PC-3 (cell line): ENCODE measurements around the gene COL19A1. TPM values are rescaled to one million over a fixed set of nuclear protein-coding genes. Genes with fewer than 3 reads are reported as not detected.

Experiments
- ATAC-seq: fragments of 200-7000 bp; cut with Tn5 transposase; 2 replicates; pipeline ENCODE4 v1.9.1; 2020; ENCODE audit warnings: mild to moderate bottlenecking, moderate library complexity
- BruUV-seq: library from RNA; stranded (reverse); fragments of 400-500 nt; replicated peaks from 2 replicates; lab custom pipeline; 2021; lab: Mats Ljungman, UMichigan
- CTCF ChIA-PET: fragments of 300-600 bp; sonication (Branson Sonifier 250); formaldehyde crosslinking; loops from one replicate; lab custom pipeline; 2022; ENCODE audit warnings: antibody characterized with exemption; lab: Charles Lee
- POLR2A ChIA-PET: fragments of 300-600 bp; sonication (Branson Sonifier 250); formaldehyde crosslinking; loops from one replicate; lab custom pipeline; 2022; ENCODE audit warnings: antibody characterized with exemption; ENCODE audit not compliant: unreplicated experiment; lab: Charles Lee
- DNase-seq: peaks from one replicate; pipeline ENCODE4 v3.0.0-alpha.2; 2015
- H2AFZ ChIP-seq: fragments of 300-600 bp; sonication (generic); 2 replicates; pipeline ENCODE4 v1.6.0; 2016; ENCODE audit warnings: antibody characterized with exemption, low read length
- H3F3A ChIP-seq: fragments of 300-600 bp; sonication (generic); one replicate; pipeline ENCODE4 v1.6.0; 2017; ENCODE audit warnings: antibody characterized with exemption, low read length, control low read depth, mild to moderate bottlenecking; ENCODE audit not compliant: unreplicated experiment
- H3K27ac ChIP-seq: fragments of 300-600 bp; sonication (generic); 2 replicates; pipeline ENCODE4 v1.5.1; 2016; ENCODE audit warnings: mild to moderate bottlenecking, low read length
- H3K27me3 ChIP-seq: fragments of 300-600 bp; sonication (generic); 2 replicates; pipeline ENCODE4 v1.6.1; 2016; ENCODE audit warnings: low read length, mixed read lengths
- H3K36me3 ChIP-seq: fragments of 300-600 bp; sonication (generic); 2 replicates; pipeline ENCODE4 v1.6.1; 2016; ENCODE audit warnings: low read depth, mixed run types, low read length, mixed read lengths
- H3K4me1 ChIP-seq: fragments of 300-600 bp; sonication (generic); 2 replicates; pipeline ENCODE4 v1.5.1; 2016; ENCODE audit warnings: low read length; ENCODE audit not compliant: insufficient read depth
- H3K4me2 ChIP-seq: fragments of 300-600 bp; sonication (generic); 2 replicates; pipeline ENCODE4 v1.6.0; 2016; ENCODE audit warnings: low read length
- H3K4me3 ChIP-seq: fragments of 300-600 bp; sonication (generic); 2 replicates; pipeline ENCODE4 v1.5.1; 2016; ENCODE audit warnings: mild to moderate bottlenecking, low read length, mixed read lengths
- H3K79me2 ChIP-seq: fragments of 300-600 bp; sonication (generic); 2 replicates; pipeline ENCODE4 v1.6.1; 2017; ENCODE audit warnings: low read length, mixed read lengths
- H3K9ac ChIP-seq: fragments of 300-600 bp; sonication (generic); 2 replicates; pipeline ENCODE4 v1.6.0; 2016; ENCODE audit warnings: mild to moderate bottlenecking, low read length
- H3K9me2 ChIP-seq: fragments of 300-600 bp; sonication (generic); replicated peaks from 2 replicates; pipeline ENCODE4 v1.6.1; 2016; ENCODE audit warnings: mixed run types, low read length, mixed read lengths
- H3K9me3 ChIP-seq: fragments of 300-600 bp; sonication (generic); 2 replicates; pipeline ENCODE4 v1.6.1; 2016; ENCODE audit warnings: low read length, mixed read lengths
- H4K20me1 ChIP-seq: fragments of 300-600 bp; sonication (generic); 2 replicates; pipeline ENCODE4 v1.6.1; 2016; ENCODE audit warnings: low read length, mixed read lengths
- EZH2 ChIP-seq: fragments of 300-600 bp; sonication (generic); IDR thresholded peaks from one replicate; pipeline ENCODE4 v1.6.1; 2017; ENCODE audit warnings: antibody characterized with exemption, mild to moderate bottlenecking, low read length; ENCODE audit not compliant: unreplicated experiment
- EZH2phosphoT487 ChIP-seq: fragments of 300-600 bp; sonication (generic); IDR thresholded peaks from 2 replicates; pipeline ENCODE4 v1.6.1; 2018; ENCODE audit warnings: mild to moderate bottlenecking, antibody characterized with exemption, low read length, borderline replicate concordance
- intact Hi-C: fragments of 100-400 bp; cut with micrococcal nuclease; formaldehyde crosslinking; loops from 2 replicates; pipeline ENCODE4 v1.9.0; 2023
- total RNA-seq: library from RNA; depleted of rRNA; stranded (reverse); fragments of >200 nt; gene quantifications from 2 replicates; pipeline ENCODE4 v1.2.3, GENCODE V29; 2014
- TF ChIP-seq, protein P1 (sequence below): fragments of 300-600 bp; sonication (generic); conservative IDR thresholded peaks from 2 replicates; pipeline ENCODE4 v1.5.1; 2017; ENCODE audit warnings: antibody characterized with exemption, low read depth, mild to moderate bottlenecking, low read length

Gene COL19A1
- total RNA-seq, 1 experiment from 2014 or later = not detected

DNA sequence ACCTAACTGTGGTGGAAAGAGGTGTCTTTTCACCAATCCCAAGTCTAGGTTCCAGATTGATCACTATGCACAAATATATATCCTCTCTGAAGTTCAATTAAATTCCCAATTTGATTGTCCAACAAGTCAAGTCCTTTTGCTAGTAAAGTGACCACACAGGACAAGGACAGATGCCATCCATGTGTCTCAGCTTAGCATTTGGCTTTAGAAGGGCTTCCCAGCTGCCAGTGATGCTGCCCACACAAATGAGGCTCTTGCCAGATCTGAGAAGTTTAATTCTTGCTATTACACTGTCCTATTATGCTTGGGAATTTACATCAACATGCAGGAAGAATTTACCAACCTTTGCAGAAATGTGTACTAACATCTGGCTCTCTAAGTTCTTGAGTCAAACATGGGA lies 328.1 kb downstream of the COL19A1 start:
- TF ChIP-seq EZH2 (no peak), EZH2phosphoT487 (no peak)
- TF ChIP-seq, protein P1, sequence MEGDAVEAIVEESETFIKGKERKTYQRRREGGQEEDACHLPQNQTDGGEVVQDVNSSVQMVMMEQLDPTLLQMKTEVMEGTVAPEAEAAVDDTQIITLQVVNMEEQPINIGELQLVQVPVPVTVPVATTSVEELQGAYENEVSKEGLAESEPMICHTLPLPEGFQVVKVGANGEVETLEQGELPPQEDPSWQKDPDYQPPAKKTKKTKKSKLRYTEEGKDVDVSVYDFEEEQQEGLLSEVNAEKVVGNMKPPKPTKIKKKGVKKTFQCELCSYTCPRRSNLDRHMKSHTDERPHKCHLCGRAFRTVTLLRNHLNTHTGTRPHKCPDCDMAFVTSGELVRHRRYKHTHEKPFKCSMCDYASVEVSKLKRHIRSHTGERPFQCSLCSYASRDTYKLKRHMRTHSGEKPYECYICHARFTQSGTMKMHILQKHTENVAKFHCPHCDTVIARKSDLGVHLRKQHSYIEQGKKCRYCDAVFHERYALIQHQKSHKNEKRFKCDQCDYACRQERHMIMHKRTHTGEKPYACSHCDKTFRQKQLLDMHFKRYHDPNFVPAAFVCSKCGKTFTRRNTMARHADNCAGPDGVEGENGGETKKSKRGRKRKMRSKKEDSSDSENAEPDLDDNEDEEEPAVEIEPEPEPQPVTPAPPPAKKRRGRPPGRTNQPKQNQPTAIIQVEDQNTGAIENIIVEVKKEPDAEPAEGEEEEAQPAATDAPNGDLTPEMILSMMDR = no peak
- Histone ChIP-seq H3K4me1 (no peaks in the 10 kb centered on the region), H3K9me3 (no peaks in the 10 kb centered on the region), H3K36me3 (no peaks in the 10 kb centered on the region), H3F3A (no peaks in the 10 kb centered on the region), H3K27me3 (peaks cover 11% of the 10 kb centered on the region; the same call in 1 of the 2 replicates), H3K4me2 (no peak overlapping the region), H3K9me2 (no peaks in the 10 kb centered on the region), H3K9ac (no peak overlapping the region), H4K20me1 (no peaks in the 10 kb centered on the region), H3K27ac (no peak overlapping the region), H2AFZ (no peak overlapping the region), H3K79me2 (no peaks in the 10 kb centered on the region), H3K4me3 (no peak overlapping the region)
- BruUV-seq = no TSS peak
- DNase-seq (no peak), ATAC-seq (no peak)
- ChIA-PET CTCF (no interaction called here), POLR2A (no interaction called here)
- intact Hi-C loops = no loop called here

DNA sequence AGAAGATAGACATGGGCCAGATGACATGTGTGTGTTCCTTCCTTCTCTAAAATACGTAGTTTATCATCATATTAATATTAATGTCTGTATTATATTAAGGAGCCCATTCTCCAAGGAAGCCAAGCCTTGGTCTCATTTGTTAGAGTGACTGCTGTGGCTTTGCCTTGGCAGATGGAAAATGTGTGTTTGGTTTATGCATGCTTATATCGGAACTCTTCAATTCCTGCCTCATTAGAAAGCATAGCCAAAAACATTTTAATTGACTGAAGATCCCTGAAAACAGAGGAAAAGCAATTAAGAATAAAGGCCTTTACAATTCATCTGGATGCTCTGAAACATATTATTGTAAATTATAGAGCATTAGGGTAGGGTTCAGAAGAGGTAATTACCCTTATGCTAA lies 330.2 kb downstream of the COL19A1 start:
- peaks cover 8% of the 10 kb centered on the region; the same call in 1 of the 2 replicates for H3K27me3 ChIP-seq
- H3K4me1 ChIP-seq = no peaks in the 10 kb centered on the region
- CTCF ChIA-PET = no interaction called here
- no peaks in the 10 kb centered on the region for H3K79me2 ChIP-seq
- DNase-seq (no peak), ATAC-seq (no peak)
- no peaks in the 10 kb centered on the region for H3K9me3 ChIP-seq
- no peaks in the 10 kb centered on the region for H4K20me1 ChIP-seq
- H3K4me3 ChIP-seq = no peak overlapping the region
- no peaks in the 10 kb centered on the region for H3K36me3 ChIP-seq
- H3K9me2 ChIP-seq = no peaks in the 10 kb centered on the region
- no TSS peak for BruUV-seq
- H2AFZ ChIP-seq = no peak overlapping the region
- H3K27ac ChIP-seq = no peak overlapping the region
- no peak overlapping the region for H3K4me2 ChIP-seq
- no peak overlapping the region for H3K9ac ChIP-seq
- POLR2A ChIA-PET = no interaction called here
- TF ChIP-seq EZH2phosphoT487 (no peak), EZH2 (no peak)
- TF ChIP-seq, protein P1 = no peak
- intact Hi-C loops = no loop called here
- H3F3A ChIP-seq = no peaks in the 10 kb centered on the region

DNA sequence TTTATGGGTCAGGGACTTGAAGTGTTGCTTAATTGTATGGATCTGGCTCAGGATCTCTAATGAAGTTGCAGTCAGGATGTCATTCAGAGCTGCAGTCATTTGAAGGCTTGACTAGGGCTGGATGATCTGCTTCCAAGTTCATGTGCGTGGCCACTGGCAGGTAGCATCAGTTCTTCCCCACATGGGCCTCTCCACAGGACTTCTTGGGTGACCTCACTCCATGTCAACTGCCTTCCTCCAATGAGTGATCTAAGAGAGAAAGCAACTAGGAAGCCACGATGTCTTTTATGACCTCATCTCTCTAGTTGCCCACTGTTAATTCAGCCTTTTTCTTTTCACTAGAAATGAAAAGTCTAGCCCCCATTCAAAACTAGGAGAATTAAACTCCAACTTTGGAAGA lies 332.4 kb downstream of the COL19A1 start:
- ChIA-PET POLR2A (no interaction called here), CTCF (no interaction called here)
- no peaks in the 10 kb centered on the region for H3F3A ChIP-seq
- H4K20me1 ChIP-seq = no peaks in the 10 kb centered on the region
- H2AFZ ChIP-seq = no peak overlapping the region
- no peaks in the 10 kb centered on the region for H3K36me3 ChIP-seq
- no peak for ATAC-seq
- intact Hi-C loops = no loop called here
- no peak for TF ChIP-seq EZH2
- TF ChIP-seq, protein P1 = no peak
- TF ChIP-seq EZH2phosphoT487 = no peak
- no peak overlapping the region for H3K4me2 ChIP-seq
- H3K9me2 ChIP-seq = no peaks in the 10 kb centered on the region
- H3K4me3 ChIP-seq = no peak overlapping the region
- no peaks in the 10 kb centered on the region for H3K9me3 ChIP-seq
- H3K27ac ChIP-seq = no peak overlapping the region
- BruUV-seq = no TSS peak
- H3K4me1 ChIP-seq = no peaks in the 10 kb centered on the region
- H3K79me2 ChIP-seq = no peaks in the 10 kb centered on the region
- no peak for DNase-seq
- peaks cover 10% of the 10 kb centered on the region; the same call in 1 of the 2 replicates for H3K27me3 ChIP-seq
- no peak overlapping the region for H3K9ac ChIP-seq
